OCI-LY1 (cell line): Measurements from ENCODE around the gene LRR1.
"Not testable (repeated sequence)": the region's sequence is repeated elsewhere in the genome, so short reads cannot be mapped to it uniquely, and the experiment has no call there.

ENCODE experiments used
- H2AFZ ChIP-seq: fragments of 200-600 bp; sonication (generic), shearing (Covaris generic); 2 replicates; pipeline ENCODE4 v1.6.0; 2014; ENCODE audit warnings: antibody characterized with exemption, mild to moderate bottlenecking, low read length
- H3F3A ChIP-seq: fragments of 200-600 bp; sonication (generic), shearing (Covaris generic); 2 replicates; pipeline ENCODE4 v1.6.0; 2014; ENCODE audit warnings: mild to moderate bottlenecking, antibody characterized with exemption, low read length, moderate library complexity; ENCODE audit not compliant: insufficient read depth
- H3K27ac ChIP-seq: fragments of 200-600 bp; sonication (generic); 2 replicates; pipeline ENCODE4 v1.5.1; 2014; ENCODE audit warnings: low read length, mixed run types, mild to moderate bottlenecking, low read depth; ENCODE audit not compliant: poor library complexity, severe bottlenecking
- H3K27me3 ChIP-seq: fragments of 200-600 bp; sonication (generic); 2 replicates; pipeline ENCODE4 v1.6.0; 2014; ENCODE audit warnings: antibody characterized with exemption, mild to moderate bottlenecking, low read length, moderate library complexity; ENCODE audit not compliant: insufficient read depth
- H3K36me3 ChIP-seq: fragments of 200-600 bp; sonication (generic); 2 replicates; pipeline ENCODE4 v1.6.1; 2014; ENCODE audit warnings: mild to moderate bottlenecking, antibody characterized with exemption, low read length, moderate library complexity, mixed read lengths; ENCODE audit not compliant: insufficient read depth
- H3K4me1 ChIP-seq: fragments of 200-600 bp; sonication (generic); 2 replicates; pipeline ENCODE4 v1.5.1; 2014; ENCODE audit warnings: mild to moderate bottlenecking, low read length, moderate library complexity; ENCODE audit not compliant: insufficient read depth, severe bottlenecking
- H3K4me2 ChIP-seq: fragments of 200-600 bp; sonication (generic), shearing (Covaris generic); 2 replicates; pipeline ENCODE4 v1.6.1; 2014; ENCODE audit warnings: low read length
- H3K4me3 ChIP-seq: fragments of 200-600 bp; sonication (generic); 2 replicates; pipeline ENCODE4 v1.5.1; 2014; ENCODE audit warnings: low read length, low read depth, mild to moderate bottlenecking, mixed read lengths; ENCODE audit not compliant: poor library complexity, severe bottlenecking
- H3K79me2 ChIP-seq: fragments of 200-600 bp; shearing (Covaris generic); 2 replicates; pipeline ENCODE4 v1.6.1; 2016; ENCODE audit warnings: mixed run types, low read length, mixed read lengths; ENCODE audit not compliant: insufficient read depth
- H3K9ac ChIP-seq: fragments of 200-600 bp; sonication (generic), shearing (Covaris generic); 2 replicates; pipeline ENCODE4 v1.6.1; 2014; ENCODE audit warnings: mild to moderate bottlenecking, low read length, mixed read lengths
- H3K9me2 ChIP-seq: fragments of 200-600 bp; sonication (generic), shearing (Covaris generic); 2 replicates; pipeline ENCODE4 v1.6.1; 2014; ENCODE audit warnings: low read depth, mild to moderate bottlenecking, low read length, mixed read lengths
- H3K9me3 ChIP-seq: fragments of 200-600 bp; shearing (Covaris generic); 2 replicates; pipeline ENCODE4 v1.6.1; 2014; ENCODE audit warnings: low read length, mixed read lengths
- H4K20me1 ChIP-seq: fragments of 200-600 bp; sonication (generic), shearing (Covaris generic); 2 replicates; pipeline ENCODE4 v1.6.0; 2016; ENCODE audit warnings: mild to moderate bottlenecking, low read length; ENCODE audit not compliant: insufficient read depth
- CTCF ChIP-seq: fragments of 200-600 bp; sonication (generic), shearing (Covaris generic); IDR thresholded peaks from 2 replicates; pipeline ENCODE4 v1.5.1; 2017; ENCODE audit warnings: mild to moderate bottlenecking, antibody characterized with exemption, low read length, moderate library complexity, mixed read lengths
- EZH2 ChIP-seq: fragments of 200-600 bp; sonication (generic), shearing (Covaris generic); IDR thresholded peaks from 2 replicates; pipeline ENCODE4 v1.8.0; 2017; ENCODE audit warnings: borderline replicate concordance, mixed run types, mild to moderate bottlenecking, antibody characterized with exemption, low read length, moderate library complexity, mixed read lengths

Gene LRR1

GRCh38 chr14:49583629-49584028 is 15.1 kb upstream of the LRR1 start:
- H3F3A ChIP-seq, result no peaks in the 10 kb centered on the region
- H3K36me3 ChIP-seq, result peaks cover 59% of the 10 kb centered on the region
- H3K9ac ChIP-seq, result no peak overlapping the region; the same call in 1 of the 2 replicates
- H3K9me3 ChIP-seq, result no peaks in the 10 kb centered on the region
- H3K79me2 ChIP-seq, result peaks cover 57% of the 10 kb centered on the region
- H4K20me1 ChIP-seq, result peaks cover 7% of the 10 kb centered on the region; the same call in 1 of the 2 replicates
- H3K9me2 ChIP-seq, result no peaks in the 10 kb centered on the region
- peaks cover 25% of the 10 kb centered on the region for H3K4me1 ChIP-seq
- no peak overlapping the region for H2AFZ ChIP-seq
- H3K4me3 ChIP-seq, result peak overlapping the region; percentile 90
- peak overlapping the region; percentile 90 for H3K4me2 ChIP-seq
- no peaks in the 10 kb centered on the region for H3K27me3 ChIP-seq
- no peak overlapping the region for H3K27ac ChIP-seq
- TF ChIP-seq CTCF, result no peak

- peak overlapping the region; percentile 24 for H3K27ac ChIP-seq
- H3K27me3 ChIP-seq, result no peaks in the 10 kb centered on the region
- no peak for TF ChIP-seq EZH2
- peaks cover 25% of the 10 kb centered on the region for H3K4me1 ChIP-seq
- no peak overlapping the region for H2AFZ ChIP-seq
- no peaks in the 10 kb centered on the region for H3K9me2 ChIP-seq
- peaks cover 59% of the 10 kb centered on the region for H3K36me3 ChIP-seq
- peak overlapping the region; percentile 90 for H3K4me3 ChIP-seq
- H3K9me3 ChIP-seq, result no peaks in the 10 kb centered on the region
- H4K20me1 ChIP-seq, result peaks cover 7% of the 10 kb centered on the region; the same call in 1 of the 2 replicates
- peak overlapping the region; percentile 88 for H3K9ac ChIP-seq
- peaks cover 57% of the 10 kb centered on the region for H3K79me2 ChIP-seq
- H3K4me2 ChIP-seq, result peak overlapping the region; percentile 90
- H3F3A ChIP-seq, result no peaks in the 10 kb centered on the region
Observed at GRCh38 chr14:49584058-49584457, 14.7 kb upstream of the LRR1 start.

- Histone ChIP-seq H3K36me3 (peaks cover 49% of the 10 kb centered on the region), H3K79me2 (peaks cover 49% of the 10 kb centered on the region), H3K27ac (peak overlapping the region; percentile 74), H3K4me2 (peak overlapping the region; percentile 90), H3K4me1 (peaks cover 25% of the 10 kb centered on the region), H3K4me3 (peak overlapping the region; percentile 90), H3K9ac (peak overlapping the region; percentile 88)
- H3F3A ChIP-seq, H4K20me1 ChIP-seq, H2AFZ ChIP-seq, H3K9me2 ChIP-seq, H3K27me3 ChIP-seq, H3K9me3 ChIP-seq: not testable (repeated sequence)
Observed at GRCh38 chr14:49584981-49585640, 13.6 kb upstream of the LRR1 start.

- Histone ChIP-seq H3F3A (no peaks in the 10 kb centered on the region), H3K4me2 (peak within 1 kb of the TSS; percentile 90), H3K79me2 (peaks cover 45% of the 10 kb centered on the region), H2AFZ (no peak within 1 kb of the TSS), H3K27ac (peak within 1 kb of the TSS; percentile 74), H3K4me3 (peak within 1 kb of the TSS; percentile 90), H3K9me3 (no peaks in the 10 kb centered on the region), H4K20me1 (peaks cover 7% of the 10 kb centered on the region; the same call in 1 of the 2 replicates), H3K27me3 (no peaks in the 10 kb centered on the region), H3K4me1 (peaks cover 25% of the 10 kb centered on the region), H3K9ac (peak within 1 kb of the TSS; percentile 88), H3K36me3 (peaks cover 47% of the 10 kb centered on the region), H3K9me2 (no peaks in the 10 kb centered on the region)
- TF ChIP-seq EZH2 (no peak), CTCF (no peak)
Observed at GRCh38 chr14:49585803-49586672, 12.7 kb upstream of the LRR1 start, which contains the start of gene RPS29. TSS of gene RPS29 (minus strand) at chr14:49586380. CDS start at chr14:49586346, 34 bp downstream.
